ENCODE measurements around the gene NLGN3. TPM values are rescaled to one million over a fixed set of nuclear protein-coding genes. Genes with fewer than 3 reads are reported as not detected.

Gene NLGN3
- total RNA-seq, 2 experiments from 2014 or later: 0.57 to 1.3 TPM

GRCh38 chrX:71164071-71164470, 19.4 kb downstream of the NLGN3 start:
- H3K4me2 ChIP-seq (ENCODE audit: low read length): no peak overlapping the region
- no peak for TF ChIP-seq EZH2phosphoT487 (IDR thresholded peaks at IDR 0.05; ENCODE audit: borderline replicate concordance, low read depth, low read length)
- TF ChIP-seq, protein P1, sequence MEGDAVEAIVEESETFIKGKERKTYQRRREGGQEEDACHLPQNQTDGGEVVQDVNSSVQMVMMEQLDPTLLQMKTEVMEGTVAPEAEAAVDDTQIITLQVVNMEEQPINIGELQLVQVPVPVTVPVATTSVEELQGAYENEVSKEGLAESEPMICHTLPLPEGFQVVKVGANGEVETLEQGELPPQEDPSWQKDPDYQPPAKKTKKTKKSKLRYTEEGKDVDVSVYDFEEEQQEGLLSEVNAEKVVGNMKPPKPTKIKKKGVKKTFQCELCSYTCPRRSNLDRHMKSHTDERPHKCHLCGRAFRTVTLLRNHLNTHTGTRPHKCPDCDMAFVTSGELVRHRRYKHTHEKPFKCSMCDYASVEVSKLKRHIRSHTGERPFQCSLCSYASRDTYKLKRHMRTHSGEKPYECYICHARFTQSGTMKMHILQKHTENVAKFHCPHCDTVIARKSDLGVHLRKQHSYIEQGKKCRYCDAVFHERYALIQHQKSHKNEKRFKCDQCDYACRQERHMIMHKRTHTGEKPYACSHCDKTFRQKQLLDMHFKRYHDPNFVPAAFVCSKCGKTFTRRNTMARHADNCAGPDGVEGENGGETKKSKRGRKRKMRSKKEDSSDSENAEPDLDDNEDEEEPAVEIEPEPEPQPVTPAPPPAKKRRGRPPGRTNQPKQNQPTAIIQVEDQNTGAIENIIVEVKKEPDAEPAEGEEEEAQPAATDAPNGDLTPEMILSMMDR (conservative IDR thresholded peaks at IDR 0.05; ENCODE audit: low read length): no peak
- H2AFZ ChIP-seq (ENCODE audit: low read length): no peak overlapping the region
- BruUV-seq (replicated peaks): no TSS peak
- no peaks in the 10 kb centered on the region for H3K9me3 ChIP-seq (ENCODE audit: low read length)
- peaks cover 16% of the 10 kb centered on the region; the same call in 1 of the 2 replicates for H3K36me3 ChIP-seq (ENCODE audit: insufficient read depth, low read length)
- ChIA-PET CTCF (ENCODE audit: unreplicated experiment) (no interaction called here), POLR2A (interaction anchor here (0.6 kb wide), 1 partner anchor 35 kb away, joined by 5 read pairs; no protein-coding TSS in a partner anchor)
- DNase-seq (ENCODE audit: low spot score): no peak
- H3K9me2 ChIP-seq (ENCODE audit: insufficient read depth, low read length): no peaks in the 10 kb centered on the region
- H3K4me3 ChIP-seq (ENCODE audit: low read depth, low read length, poor library complexity, severe bottlenecking): no peak overlapping the region
- H4K20me1 ChIP-seq (ENCODE audit: insufficient read depth, low read length): no peaks in the 10 kb centered on the region
- H3K79me2 ChIP-seq (ENCODE audit: insufficient read depth, low read depth, low read length): no peaks in the 10 kb centered on the region
- no peak overlapping the region for H3K27ac ChIP-seq (ENCODE audit: low read depth, low read length, poor library complexity, severe bottlenecking)
- intact Hi-C loops (cut with micrococcal nuclease; ENCODE audit: unreplicated experiment): no loop called here
- H3K4me1 ChIP-seq (ENCODE audit: insufficient read depth, low read length, poor library complexity, severe bottlenecking): no peaks in the 10 kb centered on the region

DNA sequence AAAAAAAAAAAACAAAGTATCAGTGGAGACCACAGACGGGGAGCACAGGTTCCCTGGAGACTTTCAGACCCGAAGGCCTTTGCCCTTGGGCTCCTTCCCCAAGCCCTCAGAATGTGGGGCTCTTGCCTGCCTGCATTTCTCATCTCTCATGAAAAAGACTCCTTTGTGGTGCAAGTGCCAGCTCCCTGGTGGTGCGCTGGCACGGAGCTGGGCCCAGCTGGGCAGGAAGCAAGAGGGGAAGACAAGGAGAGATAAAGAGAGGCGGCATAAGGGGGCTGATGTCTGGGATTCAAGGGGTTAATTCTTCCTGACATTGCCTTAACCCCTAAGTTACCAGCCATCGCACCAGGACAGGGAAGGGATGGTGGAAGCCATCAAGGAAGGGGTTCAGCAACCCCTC, 21.8 kb downstream of the NLGN3 start:
- POLR2A ChIA-PET: no interaction called here
- intact Hi-C loops (cut with micrococcal nuclease; ENCODE audit: unreplicated experiment): no loop called here

More for the DNA sequence above, 21.8 kb downstream of the NLGN3 start:
- no peaks in the 10 kb centered on the region for H3K9me2 ChIP-seq (ENCODE audit: insufficient read depth, low read length)
- TF ChIP-seq, protein P1 (conservative IDR thresholded peaks at IDR 0.05; ENCODE audit: low read length): no peak
- no peak for TF ChIP-seq EZH2phosphoT487 (IDR thresholded peaks at IDR 0.05; ENCODE audit: borderline replicate concordance, low read depth, low read length)
- no peak overlapping the region for H3K4me2 ChIP-seq (ENCODE audit: low read length)
- no peaks in the 10 kb centered on the region for H3K79me2 ChIP-seq (ENCODE audit: insufficient read depth, low read depth, low read length)
- no peak for DNase-seq (ENCODE audit: low spot score)
- peaks cover 9% of the 10 kb centered on the region; the same call in 1 of the 2 replicates for H3K36me3 ChIP-seq (ENCODE audit: insufficient read depth, low read length)
- H4K20me1 ChIP-seq (ENCODE audit: insufficient read depth, low read length): no peaks in the 10 kb centered on the region
- H3K9me3 ChIP-seq (ENCODE audit: low read length): no peaks in the 10 kb centered on the region
- no peak overlapping the region for H3K27ac ChIP-seq (ENCODE audit: low read depth, low read length, poor library complexity, severe bottlenecking)
- no peak overlapping the region for H2AFZ ChIP-seq (ENCODE audit: low read length)
- CTCF ChIA-PET (ENCODE audit: unreplicated experiment): no interaction called here
- H3K4me3 ChIP-seq (ENCODE audit: low read depth, low read length, poor library complexity, severe bottlenecking): no peak overlapping the region
- H3K4me1 ChIP-seq (ENCODE audit: insufficient read depth, low read length, poor library complexity, severe bottlenecking): no peaks in the 10 kb centered on the region
- no TSS peak for BruUV-seq (replicated peaks)
